HepG2 (cell line): ENCODE data around the gene GPATCH8. TPM values are rescaled to one million over a fixed set of nuclear protein-coding genes. Genes with fewer than 3 reads are reported as not detected.

Experiments used
- ADNP ChIP-seq: sonication (generic); formaldehyde crosslinking; IDR thresholded peaks from 2 replicates; pipeline ENCODE4 v1.4.0; 2020; ENCODE audit warnings: missing genetic modification reagents
- AGO2 ChIP-seq: fragments of 200-400 bp; formaldehyde crosslinking; optimal IDR thresholded peaks from 2 replicates; pipeline ENCODE3; 2017; ENCODE audit warnings: mild to moderate bottlenecking, low read depth, low read length, moderate library complexity
- BCL6 ChIP-seq: IDR thresholded peaks from 2 replicates; pipeline ENCODE4 v1.6.1; 2016; ENCODE audit warnings: missing genetic modification reagents, missing compliant biosample characterization
- CBX5 ChIP-seq: sonication (generic); formaldehyde crosslinking; IDR thresholded peaks from 2 replicates; pipeline ENCODE4 v1.4.0; 2020; ENCODE audit warnings: missing genetic modification reagents, borderline replicate concordance
- FOXK2 ChIP-seq: fragments of 450-650 bp; IDR thresholded peaks from 2 replicates; pipeline ENCODE4 v1.6.1; 2016
- KAT2B ChIP-seq: fragments of 150-350 bp; IDR thresholded peaks from 2 replicates; pipeline ENCODE4 v1.6.1; 2014; ENCODE audit warnings: low read depth, low read length, borderline replicate concordance
- MYNN ChIP-seq: sonication (generic); formaldehyde crosslinking; IDR thresholded peaks from 2 replicates; pipeline ENCODE4 v1.4.0; 2020; ENCODE audit warnings: mild to moderate bottlenecking, low read depth, missing genetic modification reagents
- NFKBIZ ChIP-seq: IDR thresholded peaks from 2 replicates; pipeline ENCODE4 v1.6.1; 2018; ENCODE audit warnings: missing genetic modification reagents, missing compliant biosample characterization
- RARG ChIP-seq: sonication (generic); formaldehyde crosslinking; IDR thresholded peaks from 2 replicates; pipeline ENCODE4 v1.4.0; 2020; ENCODE audit warnings: low read depth, mild to moderate bottlenecking, missing genetic modification reagents
- RBAK ChIP-seq: sonication (generic); formaldehyde crosslinking; IDR thresholded peaks from 2 replicates; pipeline ENCODE4 v1.5.1; 2020; ENCODE audit warnings: mild to moderate bottlenecking, missing genetic modification reagents
- RFX5 ChIP-seq: IDR thresholded peaks from 2 replicates; pipeline ENCODE4 v1.6.1; 2011; ENCODE audit warnings: low read depth, low read length, improper control_type of control experiment
- ZKSCAN8 ChIP-seq: IDR thresholded peaks from 2 replicates; pipeline ENCODE4 v1.6.1; 2016; ENCODE audit warnings: borderline replicate concordance, missing genetic modification reagents, missing compliant biosample characterization
- ZMYM4 ChIP-seq: sonication (generic); formaldehyde crosslinking; IDR thresholded peaks from 2 replicates; pipeline ENCODE4 v1.8.1; 2023; ENCODE audit warnings: mild to moderate bottlenecking, missing genetic modification reagents
- ZNF230 ChIP-seq: sonication (generic); formaldehyde crosslinking; IDR thresholded peaks from 2 replicates; pipeline ENCODE4 v1.4.0; 2020; ENCODE audit warnings: mild to moderate bottlenecking, missing genetic modification reagents
- ZNF501 ChIP-seq: sonication (generic); formaldehyde crosslinking; IDR thresholded peaks from 2 replicates; pipeline ENCODE4 v1.5.1; 2020; ENCODE audit warnings: mild to moderate bottlenecking, moderate library complexity, missing genetic modification reagents
- ZNF550 ChIP-seq: sonication (generic); formaldehyde crosslinking; IDR thresholded peaks from 2 replicates; pipeline ENCODE4 v1.4.0; 2020; ENCODE audit warnings: mild to moderate bottlenecking, missing genetic modification reagents, borderline replicate concordance
- ZNF629 ChIP-seq: sonication (generic); formaldehyde crosslinking; conservative IDR thresholded peaks from 2 replicates; pipeline ENCODE4 v1.5.0; 2020; ENCODE audit warnings: missing genetic modification reagents
- ZNF703 ChIP-seq: sonication (generic); formaldehyde crosslinking; IDR thresholded peaks from 2 replicates; pipeline ENCODE4 v1.5.1; 2020; ENCODE audit warnings: missing genetic modification reagents, mild to moderate bottlenecking, moderate library complexity, borderline replicate concordance
- ZNF737 ChIP-seq: sonication (generic); formaldehyde crosslinking; IDR thresholded peaks from 2 replicates; pipeline ENCODE4 v1.5.0; 2020; ENCODE audit warnings: missing genetic modification reagents, mild to moderate bottlenecking, borderline replicate concordance
- ZSCAN9 ChIP-seq: IDR thresholded peaks from 2 replicates; pipeline ENCODE4 v1.6.1; 2016; ENCODE audit warnings: borderline replicate concordance
- polyA plus RNA-seq, 8 experiments: library from polyadenylated mRNA; depleted of rRNA in 3 of 8; stranded (reverse) in 7 of 8; unstranded in 1 of 8; fragments of >200 nt; fragmentation: Illumina TruSeq in 4 of 8; extraction: Trizol in 4 of 8; gene quantifications; 2 replicates each; pipeline versions ENCODE4 v1.2.1 to v1.2.3, GENCODE V29; 2011 to 2016; ENCODE audit warnings: low read depth in 4 of 8, missing spikeins in 1 of 8, mixed read lengths in 1 of 8; ENCODE audit not compliant: insufficient read depth in 1 of 8
- total RNA-seq, 5 experiments: library from RNA; depleted of rRNA; stranded (reverse); fragments of >200 nt; fragmentation: Illumina TruSeq; extraction: Trizol; gene quantifications; 2 replicates each; pipeline ENCODE4 v1.2.3, GENCODE V29; 2016; ENCODE audit warnings: low read depth in 1 of 5
- TF ChIP-seq, protein P1 (sequence below): sonication (generic); formaldehyde crosslinking; IDR thresholded peaks from 2 replicates; pipeline ENCODE4 v1.5.0; 2020; ENCODE audit warnings: missing genetic modification reagents
- TF ChIP-seq, protein P2 (sequence below): sonication (generic); formaldehyde crosslinking; IDR thresholded peaks from 2 replicates; pipeline ENCODE4 v1.4.0; 2020; ENCODE audit warnings: missing genetic modification reagents
- TF ChIP-seq, protein P3 (sequence below): fragments of 450-650 bp; IDR thresholded peaks from 2 replicates; pipeline ENCODE4 v1.6.1; 2016
- TF ChIP-seq, protein P4 (sequence below): sonication (generic); formaldehyde crosslinking; IDR thresholded peaks from 2 replicates; pipeline ENCODE4 v1.5.1; 2020; ENCODE audit warnings: missing genetic modification reagents, mild to moderate bottlenecking, borderline replicate concordance
- TF ChIP-seq, protein P5 (sequence below): sonication (generic); formaldehyde crosslinking; IDR thresholded peaks from 2 replicates; pipeline ENCODE4 v1.5.0; 2020; ENCODE audit warnings: missing genetic modification reagents, mild to moderate bottlenecking, borderline replicate concordance

GPATCH8 gene
- total and polyA plus RNA-seq, 2 of the 13 experiments (the other 11 are each of a cell fraction or from before 2014, with no cell fraction given), result 20.7 to 21.5 TPM

DNA sequence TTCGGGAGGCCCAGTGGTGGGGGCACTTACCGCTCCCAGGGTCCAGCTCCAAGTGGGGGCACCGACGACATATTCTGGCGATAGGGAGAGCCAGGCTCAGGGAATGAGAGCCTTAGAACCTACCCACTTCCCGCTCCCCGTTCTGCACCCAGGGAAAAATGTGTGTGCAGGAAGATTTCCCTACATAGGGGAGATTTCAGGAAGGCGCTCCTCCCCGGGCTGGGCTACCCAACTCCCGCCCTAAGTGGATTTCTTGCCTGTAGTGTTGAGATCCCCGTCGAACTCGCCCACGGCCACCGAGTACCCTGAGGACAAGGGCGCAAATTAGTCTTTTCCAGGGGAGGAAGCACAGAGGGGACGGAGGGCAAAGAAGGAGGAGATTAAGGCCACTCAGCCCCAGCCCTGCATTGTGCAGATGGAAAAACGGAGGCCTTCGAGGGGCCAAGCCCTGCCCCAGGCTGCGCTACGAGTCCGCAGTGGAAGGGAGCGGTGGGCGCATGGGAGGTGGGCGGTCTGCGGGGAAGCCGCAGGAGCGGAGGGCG lies 118.9 kb downstream of the GPATCH8 start (continued):
- no peak for TF ChIP-seq AGO2
- TF ChIP-seq, protein P1, sequence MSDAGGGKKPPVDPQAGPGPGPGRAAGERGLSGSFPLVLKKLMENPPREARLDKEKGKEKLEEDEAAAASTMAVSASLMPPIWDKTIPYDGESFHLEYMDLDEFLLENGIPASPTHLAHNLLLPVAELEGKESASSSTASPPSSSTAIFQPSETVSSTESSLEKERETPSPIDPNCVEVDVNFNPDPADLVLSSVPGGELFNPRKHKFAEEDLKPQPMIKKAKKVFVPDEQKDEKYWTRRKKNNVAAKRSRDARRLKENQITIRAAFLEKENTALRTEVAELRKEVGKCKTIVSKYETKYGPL (CRISPR knock-in tag), result no peak
- no peak for TF ChIP-seq ADNP (CRISPR knock-in tag)
- TF ChIP-seq ZNF703 (CRISPR knock-in tag), result no peak
- 0 out of 2 replicates have a peak, but pooled peaks have one; percentile 56 for TF ChIP-seq ZNF550 (CRISPR knock-in tag)
- no peak for TF ChIP-seq RBAK (CRISPR knock-in tag)
- TF ChIP-seq, protein P2, sequence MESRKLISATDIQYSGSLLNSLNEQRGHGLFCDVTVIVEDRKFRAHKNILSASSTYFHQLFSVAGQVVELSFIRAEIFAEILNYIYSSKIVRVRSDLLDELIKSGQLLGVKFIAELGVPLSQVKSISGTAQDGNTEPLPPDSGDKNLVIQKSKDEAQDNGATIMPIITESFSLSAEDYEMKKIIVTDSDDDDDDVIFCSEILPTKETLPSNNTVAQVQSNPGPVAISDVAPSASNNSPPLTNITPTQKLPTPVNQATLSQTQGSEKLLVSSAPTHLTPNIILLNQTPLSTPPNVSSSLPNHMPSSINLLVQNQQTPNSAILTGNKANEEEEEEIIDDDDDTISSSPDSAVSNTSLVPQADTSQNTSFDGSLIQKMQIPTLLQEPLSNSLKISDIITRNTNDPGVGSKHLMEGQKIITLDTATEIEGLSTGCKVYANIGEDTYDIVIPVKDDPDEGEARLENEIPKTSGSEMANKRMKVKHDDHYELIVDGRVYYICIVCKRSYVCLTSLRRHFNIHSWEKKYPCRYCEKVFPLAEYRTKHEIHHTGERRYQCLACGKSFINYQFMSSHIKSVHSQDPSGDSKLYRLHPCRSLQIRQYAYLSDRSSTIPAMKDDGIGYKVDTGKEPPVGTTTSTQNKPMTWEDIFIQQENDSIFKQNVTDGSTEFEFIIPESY (CRISPR knock-in tag), result peak; percentile 50; the same call in 1 of the 2 replicates
- TF ChIP-seq ZNF230, result no peak
- no peak for TF ChIP-seq ZKSCAN8 (CRISPR knock-in tag)
- TF ChIP-seq, protein P3, sequence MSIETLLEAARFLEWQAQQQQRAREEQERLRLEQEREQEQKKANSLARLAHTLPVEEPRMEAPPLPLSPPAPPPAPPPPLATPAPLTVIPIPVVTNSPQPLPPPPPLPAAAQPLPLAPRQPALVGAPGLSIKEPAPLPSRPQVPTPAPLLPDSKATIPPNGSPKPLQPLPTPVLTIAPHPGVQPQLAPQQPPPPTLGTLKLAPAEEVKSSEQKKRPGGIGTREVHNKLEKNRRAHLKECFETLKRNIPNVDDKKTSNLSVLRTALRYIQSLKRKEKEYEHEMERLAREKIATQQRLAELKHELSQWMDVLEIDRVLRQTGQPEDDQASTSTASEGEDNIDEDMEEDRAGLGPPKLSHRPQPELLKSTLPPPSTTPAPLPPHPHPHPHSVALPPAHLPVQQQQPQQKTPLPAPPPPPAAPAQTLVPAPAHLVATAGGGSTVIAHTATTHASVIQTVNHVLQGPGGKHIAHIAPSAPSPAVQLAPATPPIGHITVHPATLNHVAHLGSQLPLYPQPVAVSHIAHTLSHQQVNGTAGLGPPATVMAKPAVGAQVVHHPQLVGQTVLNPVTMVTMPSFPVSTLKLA, result no peak
- peak; percentile 57; the same call in 1 of the 2 replicates for TF ChIP-seq ZNF501 (CRISPR knock-in tag)
- TF ChIP-seq ZMYM4 (CRISPR knock-in tag), result 0 out of 2 replicates have a peak, but pooled peaks have one; percentile 10
- no peak for TF ChIP-seq FOXK2
- TF ChIP-seq RFX5, result no peak
- TF ChIP-seq CBX5 (CRISPR knock-in tag), result no peak
- TF ChIP-seq MYNN, result no peak
- TF ChIP-seq, protein P4, sequence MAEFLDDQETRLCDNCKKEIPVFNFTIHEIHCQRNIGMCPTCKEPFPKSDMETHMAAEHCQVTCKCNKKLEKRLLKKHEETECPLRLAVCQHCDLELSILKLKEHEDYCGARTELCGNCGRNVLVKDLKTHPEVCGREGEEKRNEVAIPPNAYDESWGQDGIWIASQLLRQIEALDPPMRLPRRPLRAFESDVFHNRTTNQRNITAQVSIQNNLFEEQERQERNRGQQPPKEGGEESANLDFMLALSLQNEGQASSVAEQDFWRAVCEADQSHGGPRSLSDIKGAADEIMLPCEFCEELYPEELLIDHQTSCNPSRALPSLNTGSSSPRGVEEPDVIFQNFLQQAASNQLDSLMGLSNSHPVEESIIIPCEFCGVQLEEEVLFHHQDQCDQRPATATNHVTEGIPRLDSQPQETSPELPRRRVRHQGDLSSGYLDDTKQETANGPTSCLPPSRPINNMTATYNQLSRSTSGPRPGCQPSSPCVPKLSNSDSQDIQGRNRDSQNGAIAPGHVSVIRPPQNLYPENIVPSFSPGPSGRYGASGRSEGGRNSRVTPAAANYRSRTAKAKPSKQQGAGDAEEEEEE (CRISPR knock-in tag), result no peak
- TF ChIP-seq, protein P5, sequence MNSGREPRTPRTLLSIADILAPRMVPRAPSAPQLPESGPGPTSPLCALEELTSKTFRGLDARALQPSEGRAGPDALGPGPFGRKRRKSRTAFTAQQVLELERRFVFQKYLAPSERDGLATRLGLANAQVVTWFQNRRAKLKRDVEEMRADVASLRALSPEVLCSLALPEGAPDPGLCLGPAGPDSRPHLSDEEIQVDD, result no peak
- TF ChIP-seq BCL6 (CRISPR knock-in tag), result no peak
- TF ChIP-seq ZNF629 (CRISPR knock-in tag), result no peak
- TF ChIP-seq KAT2B, result no peak
- TF ChIP-seq RARG, result no peak
- 0 out of 2 replicates have a peak, but pooled peaks have one; percentile 46 for TF ChIP-seq ZNF737 (CRISPR knock-in tag)
- TF ChIP-seq NFKBIZ (CRISPR knock-in tag), result no peak
- no peak for TF ChIP-seq ZSCAN9 (CRISPR knock-in tag)
